ENCODE measurements around the gene CACNB2. TPM values are rescaled to one million over a fixed set of nuclear protein-coding genes. Genes with fewer than 3 reads are reported as not detected.
"Not testable (repeated sequence)": the region's sequence is repeated elsewhere in the genome, so short reads cannot be mapped to it uniquely, and the experiment has no call there.

Gene CACNB2
- total RNA-seq, 2 donors from 2014 or later, result 4.5 to 56.7 TPM

- DNase-seq (ENCODE audit: low spot score) (no peak), ATAC-seq (ENCODE audit: insufficient number of reproducible peaks, low FRiP score, low read depth) (no peak)
- H3K27ac ChIP-seq, result no peak overlapping the region
- H3K27me3 ChIP-seq (replicated peaks; ENCODE audit: insufficient read depth), result no peaks in the 10 kb centered on the region
- no peak for TF ChIP-seq CTCF (IDR thresholded peaks at IDR 0.05)
- H3K9me3 ChIP-seq, result no peaks in the 10 kb centered on the region
- H3K4me3 ChIP-seq, result no peak overlapping the region
- H3K36me3 ChIP-seq, result no peaks in the 10 kb centered on the region
- peaks cover 3 to 24% of the 10 kb centered on the region in 2 donors for H3K4me1 ChIP-seq (ENCODE audit: control insufficient read depth in 1 of 2, low read depth in 2 of 2)
These were observed 23.9 kb downstream of the CACNB2 start for GRCh38 chr10:18164093-18164492.

GRCh38 chr10:18164748-18165361, 24.6 kb downstream of the CACNB2 start:
- TF ChIP-seq CTCF (IDR thresholded peaks at IDR 0.05), result no peak
- H3K36me3 ChIP-seq, result no peaks in the 10 kb centered on the region
- ATAC-seq (ENCODE audit: insufficient number of reproducible peaks, low FRiP score, low read depth) (no peak), DNase-seq (ENCODE audit: low spot score) (no peak)
- no peaks in the 10 kb centered on the region for H3K27me3 ChIP-seq (replicated peaks; ENCODE audit: insufficient read depth)
- H3K27ac ChIP-seq, result peak overlapping the region in 1 of 2 donors; percentile 47
- no peaks in the 10 kb centered on the region for H3K9me3 ChIP-seq
- peaks cover 0 to 17% of the 10 kb centered on the region in 2 donors for H3K4me1 ChIP-seq (ENCODE audit: control insufficient read depth in 1 of 2, low read depth in 2 of 2)
- H3K4me3 ChIP-seq, result peak overlapping the region; percentile 2

GRCh38 chr10:18178854-18179483, 38.7 kb downstream of the CACNB2 start:
- DNase-seq (ENCODE audit: low spot score) (no peak), ATAC-seq (ENCODE audit: insufficient number of reproducible peaks, low FRiP score, low read depth) (no peak)
- Histone ChIP-seq H3K9me3 (no peaks in the 10 kb centered on the region), H3K4me1 (ENCODE audit: control insufficient read depth in 1 of 2, low read depth in 2 of 2) (peaks cover 14 to 34% of the 10 kb centered on the region in 2 donors), H3K27ac (peak overlapping the region; percentile 68 to 72), H3K36me3 (no peaks in the 10 kb centered on the region), H3K4me3 (peak overlapping the region; percentile 61), H3K27me3 (replicated peaks; ENCODE audit: insufficient read depth) (no peaks in the 10 kb centered on the region)
- no peak for TF ChIP-seq CTCF (IDR thresholded peaks at IDR 0.05)

- DNase-seq (ENCODE audit: low spot score) (no peak), ATAC-seq (ENCODE audit: insufficient number of reproducible peaks, low FRiP score, low read depth) (peak; percentile 78)
- no peaks in the 10 kb centered on the region for H3K36me3 ChIP-seq
- H3K27me3 ChIP-seq (replicated peaks; ENCODE audit: insufficient read depth), result no peaks in the 10 kb centered on the region
- peak overlapping the region; percentile 61 for H3K4me3 ChIP-seq
- H3K27ac ChIP-seq, result peak overlapping the region; percentile 68 to 72
- peaks cover 14 to 40% of the 10 kb centered on the region in 2 donors for H3K4me1 ChIP-seq (ENCODE audit: control insufficient read depth in 1 of 2, low read depth in 2 of 2)
- no peaks in the 10 kb centered on the region for H3K9me3 ChIP-seq
- TF ChIP-seq CTCF (IDR thresholded peaks at IDR 0.05), result no peak
These were observed 39.7 kb downstream of the CACNB2 start for GRCh38 chr10:18179891-18180290.

- H3K4me3 ChIP-seq; DNase-seq (ENCODE audit: low spot score); H3K36me3 ChIP-seq; ATAC-seq (ENCODE audit: insufficient number of reproducible peaks, low FRiP score, low read depth); H3K9me3 ChIP-seq; H3K27me3 ChIP-seq (replicated peaks; ENCODE audit: insufficient read depth); H3K27ac ChIP-seq: not testable (repeated sequence)
- H3K4me1 ChIP-seq (ENCODE audit: control insufficient read depth in 1 of 2, low read depth in 2 of 2), result peaks cover 14 to 55% of the 10 kb centered on the region in 2 donors
These were observed 41.2 kb downstream of the CACNB2 start for GRCh38 chr10:18181382-18181781.
